GM12891 (cell line): Measurements from ENCODE around the gene PRRC2C.

ENCODE experiments used
- DNase-seq: peaks from one replicate; pipeline ENCODE4 v3.0.0; 2011; ENCODE audit warnings: low spot score; ENCODE audit not compliant: insufficient read length
- FAIRE-seq: peaks from 2 replicates; lab custom pipeline; 2011; peaks lifted over from hg19 to GRCh38; lab: Jason Lieb, UNC
- PAX5 ChIP-seq: IDR thresholded peaks from 2 replicates; pipeline ENCODE4 v1.6.1; 2011; ENCODE audit warnings: low read length, moderate library complexity, mild to moderate bottlenecking; ENCODE audit not compliant: insufficient read depth, severe bottlenecking
- POLR2A ChIP-seq: IDR thresholded peaks from 2 replicates; pipeline ENCODE4 v1.6.1; 2011; ENCODE audit warnings: low read depth, low read length, control low read depth
- POLR2AphosphoS5 ChIP-seq: IDR thresholded peaks from 2 replicates; pipeline ENCODE4 v1.6.1; 2011; ENCODE audit warnings: low read depth, low read length, control low read depth
- POU2F2 ChIP-seq: IDR thresholded peaks from 2 replicates; pipeline ENCODE4 v1.6.1; 2011; ENCODE audit warnings: low read depth, mild to moderate bottlenecking, control low read depth, low read length, moderate library complexity
- SPI1 ChIP-seq: IDR thresholded peaks from 2 replicates; pipeline ENCODE4 v1.6.1; 2011; ENCODE audit warnings: low read depth, low read length, control low read depth
- TAF1 ChIP-seq: IDR thresholded peaks from 2 replicates; pipeline ENCODE4 v1.6.1; 2011; ENCODE audit warnings: low read depth, low read length, control low read depth

The PRRC2C gene

DNA sequence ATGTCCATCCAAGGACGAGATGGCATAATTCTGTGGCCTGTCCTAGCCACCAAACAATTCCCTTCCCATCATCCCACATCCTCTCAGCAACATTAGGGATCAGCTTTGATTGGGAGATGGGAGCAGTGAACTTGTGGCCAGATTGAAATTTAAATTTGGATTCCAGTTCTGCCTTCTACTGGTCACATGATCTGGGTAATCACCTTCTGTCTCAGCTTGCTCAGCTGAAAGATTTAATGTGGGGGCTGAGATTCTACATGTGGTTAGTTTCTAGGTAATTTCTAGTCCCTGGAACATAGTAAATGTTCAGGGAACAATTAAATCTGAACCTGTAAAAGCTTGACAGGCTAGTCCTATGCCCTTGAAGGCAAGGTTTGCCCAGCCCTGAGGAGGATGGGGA lies 139.9 kb downstream of the PRRC2C start:
- peak; percentile 16 for FAIRE-seq
- no peak for DNase-seq
- TF ChIP-seq SPI1 (no peak), POU2F2 (no peak), POLR2A (no peak), PAX5 (no peak), POLR2AphosphoS5 (no peak), TAF1 (no peak)

- TF ChIP-seq SPI1: no peak
- TF ChIP-seq POLR2AphosphoS5: no peak
- FAIRE-seq (no peak), DNase-seq (no peak)
These were observed 141.7 kb downstream of the PRRC2C start for GRCh38 chr1:171627020-171627419.

GRCh38 chr1:171628225-171628624 lies 142.9 kb downstream of the PRRC2C start:
- FAIRE-seq (no peak), DNase-seq (no peak)
- TF ChIP-seq PAX5 (no peak), TAF1 (no peak), SPI1 (no peak), POLR2AphosphoS5 (no peak), POLR2A (no peak), POU2F2 (no peak)

DNA sequence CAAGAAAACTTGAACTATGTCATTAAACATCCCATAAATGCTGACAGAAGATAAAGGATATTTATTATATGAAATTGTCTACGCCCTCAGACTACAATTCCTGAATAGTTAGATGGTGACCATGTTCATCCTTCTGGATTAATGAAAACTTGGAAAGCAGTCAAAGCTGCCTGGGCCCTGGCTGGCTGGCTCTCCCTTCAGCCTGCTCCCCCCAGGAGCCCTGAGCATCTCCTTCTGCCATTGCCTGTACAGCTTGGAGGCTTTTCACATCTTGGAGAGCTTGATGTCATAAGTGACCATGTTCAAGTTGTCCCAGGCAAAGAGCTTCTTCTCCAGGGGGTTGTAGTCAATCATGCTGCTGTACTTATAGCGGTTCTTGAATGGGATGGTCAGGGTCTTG lies 150.3 kb downstream of the PRRC2C start:
- FAIRE-seq (no peak), DNase-seq (no peak)
- no peak for TF ChIP-seq POU2F2
- no peak for TF ChIP-seq TAF1
- no peak for TF ChIP-seq POLR2A
- no peak for TF ChIP-seq POLR2AphosphoS5

- no peak for DNase-seq
- TF ChIP-seq POU2F2: no peak
- TF ChIP-seq POLR2AphosphoS5: no peak
- no peak for TF ChIP-seq PAX5
- TF ChIP-seq TAF1: no peak
- no peak for TF ChIP-seq POLR2A
- no peak for TF ChIP-seq SPI1
- FAIRE-seq: no peak
These were observed 150.8 kb downstream of the PRRC2C start for GRCh38 chr1:171636141-171636540.

DNA sequence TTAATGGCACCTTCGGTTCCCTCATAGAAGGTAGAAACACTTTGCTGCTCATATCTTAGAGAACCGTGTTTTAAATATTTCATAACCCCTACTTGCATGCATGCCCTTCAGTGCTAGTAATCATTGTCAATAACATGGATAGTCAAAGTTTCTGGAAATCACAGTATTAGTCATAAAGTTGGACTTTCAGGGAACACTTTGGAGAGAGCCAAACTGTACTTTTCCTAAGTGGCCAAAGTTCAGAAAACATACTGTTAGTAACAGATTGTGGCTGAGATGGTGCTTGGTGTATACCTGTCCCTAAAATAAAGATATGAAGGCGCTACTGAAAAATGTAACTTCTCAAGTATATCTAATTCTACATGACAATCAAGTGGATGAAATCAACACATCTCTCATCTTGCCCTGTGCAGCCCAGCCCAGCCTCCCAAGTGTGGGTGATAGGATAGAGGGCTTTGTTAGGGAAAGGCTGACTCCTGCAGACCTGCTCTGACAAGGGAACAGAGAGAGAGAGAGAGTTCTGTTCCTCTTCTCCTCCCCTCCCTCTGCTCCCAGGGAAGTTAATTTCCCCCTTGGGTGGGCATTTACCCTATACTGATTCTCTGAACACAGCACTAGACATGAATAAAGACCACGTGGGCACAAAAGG lies 152.7 kb downstream of the PRRC2C start:
- TF ChIP-seq TAF1: no peak
- no peak for TF ChIP-seq SPI1
- no peak for TF ChIP-seq POU2F2
- TF ChIP-seq POLR2AphosphoS5: no peak
- TF ChIP-seq POLR2A: no peak
- TF ChIP-seq PAX5: no peak
- FAIRE-seq (no peak), DNase-seq (no peak)

- FAIRE-seq: no peak
- TF ChIP-seq POLR2AphosphoS5: no peak
These were observed 154.9 kb downstream of the PRRC2C start for GRCh38 chr1:171640225-171640624.

GRCh38 chr1:171641076-171641864 lies 155.9 kb downstream of the PRRC2C start:
- DNase-seq (no peak), FAIRE-seq (no peak)
- TF ChIP-seq POU2F2 (no peak), POLR2A (no peak), PAX5 (no peak), SPI1 (no peak), POLR2AphosphoS5 (no peak), TAF1 (no peak)

More at GRCh38 chr1:171640225-171640624, 154.9 kb downstream of the PRRC2C start:
- no peak for DNase-seq

GRCh38 chr1:171642197-171642596 lies 156.9 kb downstream of the PRRC2C start:
- no peak for DNase-seq
- no peak for FAIRE-seq
- no peak for TF ChIP-seq POLR2A
- no peak for TF ChIP-seq PAX5
- no peak for TF ChIP-seq TAF1
- TF ChIP-seq POU2F2: no peak
- TF ChIP-seq POLR2AphosphoS5: no peak
- TF ChIP-seq SPI1: no peak
